NB4 (cell line): ENCODE data around the gene ZSCAN20.

Experiments
- CTCF ChIP-seq: IDR thresholded peaks from one replicate; pipeline ENCODE4 v1.5.1; 2012; ENCODE audit warnings: low read depth, low read length
- POLR2A ChIP-seq: IDR thresholded peaks from 2 replicates; pipeline ENCODE4 v1.6.1; 2011; ENCODE audit warnings: mild to moderate bottlenecking; ENCODE audit not compliant: insufficient read length; ENCODE audit errors: extremely low read depth

DNA sequence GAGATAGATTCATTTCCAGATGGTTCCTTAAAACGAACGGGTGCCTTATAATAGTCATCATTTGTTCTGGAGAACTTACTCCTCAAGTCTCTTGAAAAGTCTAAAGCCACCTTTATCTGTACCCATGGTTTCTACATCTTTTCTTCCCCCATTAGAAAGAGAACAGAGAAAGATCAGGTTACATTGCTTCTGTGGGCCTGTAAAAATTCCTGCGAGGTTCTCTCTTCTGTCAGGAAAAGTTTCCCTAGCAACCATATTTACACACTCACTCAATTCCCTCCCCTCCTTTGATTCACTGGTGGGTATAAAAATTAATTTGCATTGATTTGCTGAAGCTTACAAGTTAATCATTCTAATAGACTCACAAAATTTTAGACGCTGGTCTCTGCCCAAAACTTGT lies 48.2 kb upstream of the ZSCAN20 start:
- TF ChIP-seq CTCF (no peak), POLR2A (no peak)
